Retinal pigment epithelial cell (primary cell): Measurements from ENCODE around the gene ARL6IP5.
A peak's percentile ranks its signal among the peaks of the same experiment; 100 is the strongest.

Experiments used
- DNase-seq: peaks from one replicate; pipeline ENCODE4 v3.0.0-alpha.2; 2010; ENCODE audit warnings: low read depth
- H3K4me3 ChIP-seq: 2 replicates; pipeline ENCODE4 v1.5.1; 2011; ENCODE audit warnings: mild to moderate bottlenecking, low read length, control low read depth, moderate library complexity
- TF ChIP-seq, protein P1 (sequence below): conservative IDR thresholded peaks from 2 replicates; pipeline ENCODE4 v1.5.1; 2011; ENCODE audit warnings: low read depth, low read length, control low read depth, inconsistent platforms

ARL6IP5 gene

DNA sequence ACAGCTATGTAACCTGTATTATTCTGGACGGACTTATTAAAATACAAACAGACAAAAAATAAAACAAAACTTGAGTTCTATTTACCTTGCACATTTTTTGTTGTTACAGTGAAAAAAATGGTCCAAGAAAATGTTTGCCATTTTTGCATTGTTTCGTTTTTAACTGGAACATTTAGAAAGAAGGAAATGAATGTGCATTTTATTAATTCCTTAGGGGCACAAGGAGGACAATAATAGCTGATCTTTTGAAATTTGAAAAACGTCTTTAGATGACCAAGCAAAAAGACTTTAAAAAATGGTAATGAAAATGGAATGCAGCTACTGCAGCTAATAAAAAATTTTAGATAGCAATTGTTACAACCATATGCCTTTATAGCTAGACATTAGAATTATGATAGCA, 20.6 kb downstream of the ARL6IP5 start:
- H3K4me3 ChIP-seq, result no peak overlapping the region
- TF ChIP-seq, protein P1, sequence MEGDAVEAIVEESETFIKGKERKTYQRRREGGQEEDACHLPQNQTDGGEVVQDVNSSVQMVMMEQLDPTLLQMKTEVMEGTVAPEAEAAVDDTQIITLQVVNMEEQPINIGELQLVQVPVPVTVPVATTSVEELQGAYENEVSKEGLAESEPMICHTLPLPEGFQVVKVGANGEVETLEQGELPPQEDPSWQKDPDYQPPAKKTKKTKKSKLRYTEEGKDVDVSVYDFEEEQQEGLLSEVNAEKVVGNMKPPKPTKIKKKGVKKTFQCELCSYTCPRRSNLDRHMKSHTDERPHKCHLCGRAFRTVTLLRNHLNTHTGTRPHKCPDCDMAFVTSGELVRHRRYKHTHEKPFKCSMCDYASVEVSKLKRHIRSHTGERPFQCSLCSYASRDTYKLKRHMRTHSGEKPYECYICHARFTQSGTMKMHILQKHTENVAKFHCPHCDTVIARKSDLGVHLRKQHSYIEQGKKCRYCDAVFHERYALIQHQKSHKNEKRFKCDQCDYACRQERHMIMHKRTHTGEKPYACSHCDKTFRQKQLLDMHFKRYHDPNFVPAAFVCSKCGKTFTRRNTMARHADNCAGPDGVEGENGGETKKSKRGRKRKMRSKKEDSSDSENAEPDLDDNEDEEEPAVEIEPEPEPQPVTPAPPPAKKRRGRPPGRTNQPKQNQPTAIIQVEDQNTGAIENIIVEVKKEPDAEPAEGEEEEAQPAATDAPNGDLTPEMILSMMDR, result no peak
- DNase-seq, result no peak

DNA sequence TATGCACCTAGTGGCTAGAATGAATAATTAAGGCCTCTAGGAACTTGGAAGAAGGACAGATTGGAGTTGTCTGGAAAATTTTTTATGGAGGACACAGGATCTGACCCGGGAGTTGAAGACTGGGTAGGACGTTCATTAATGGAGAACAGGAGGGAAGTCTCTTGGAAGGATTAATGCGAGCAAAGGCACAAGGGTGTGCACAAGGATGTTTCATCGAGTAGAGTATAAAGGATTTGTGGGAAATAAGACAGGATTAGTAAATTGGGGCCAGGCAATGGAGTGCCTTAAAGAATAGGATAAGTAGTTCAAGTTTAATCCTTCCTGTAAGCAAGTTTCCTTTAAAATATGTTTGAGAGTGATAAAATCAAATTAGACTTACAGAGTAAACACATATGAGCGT, 23.1 kb downstream of the ARL6IP5 start:
- peak; percentile 41 for DNase-seq
- H3K4me3 ChIP-seq, result no peak overlapping the region
- TF ChIP-seq, protein P1, result no peak

DNA sequence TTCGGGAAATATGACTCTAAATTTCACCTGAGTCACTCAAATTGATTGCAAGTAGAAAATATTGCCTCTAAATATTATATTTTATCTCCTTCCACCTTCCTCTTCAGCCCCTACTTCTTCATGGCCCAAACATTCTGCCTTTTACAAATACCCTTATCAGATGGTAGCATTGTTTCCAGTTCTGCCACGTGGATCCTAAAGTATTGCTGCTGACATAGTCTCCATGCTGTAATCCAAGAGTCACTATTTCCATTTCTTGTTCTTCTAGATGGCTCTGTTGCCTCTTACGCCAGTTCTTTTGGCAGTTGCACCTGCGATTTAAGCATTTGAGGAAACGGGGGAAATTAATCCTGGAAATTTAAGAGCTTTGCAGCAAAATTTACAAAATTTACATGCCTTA, 24.1 kb downstream of the ARL6IP5 start:
- TF ChIP-seq, protein P1, result no peak
- no peak overlapping the region for H3K4me3 ChIP-seq
- no peak for DNase-seq

DNA sequence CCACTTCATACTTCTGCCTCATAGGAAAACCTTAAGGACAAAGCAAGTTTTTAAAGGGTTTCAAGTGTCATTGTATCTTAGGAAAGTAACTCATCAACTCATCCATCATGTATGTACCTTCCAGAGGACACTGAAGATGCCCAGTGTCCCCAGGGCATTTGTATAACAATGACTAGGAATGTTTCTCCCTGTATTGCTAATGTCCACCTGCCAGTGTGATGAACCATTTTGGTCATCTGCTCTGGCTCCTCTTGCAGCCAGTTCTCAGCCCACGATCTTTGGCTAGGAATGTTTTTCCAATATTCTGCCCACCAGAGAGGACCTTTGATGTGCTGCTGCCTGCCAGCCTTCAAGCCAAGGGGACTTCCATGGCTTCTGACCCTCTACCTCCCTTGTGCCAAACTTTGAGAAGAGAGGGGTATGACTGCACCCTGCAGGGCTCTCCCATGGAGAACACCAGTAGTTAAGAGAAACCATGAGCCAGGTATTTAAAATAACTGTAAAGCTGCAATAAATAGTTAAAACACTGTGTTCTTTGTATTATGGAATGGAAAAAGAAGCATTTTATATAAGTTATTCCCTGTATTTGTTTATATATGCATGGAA, 26.3 kb downstream of the ARL6IP5 start:
- no peak overlapping the region for H3K4me3 ChIP-seq
- DNase-seq, result no peak
- TF ChIP-seq, protein P1, result no peak

DNA sequence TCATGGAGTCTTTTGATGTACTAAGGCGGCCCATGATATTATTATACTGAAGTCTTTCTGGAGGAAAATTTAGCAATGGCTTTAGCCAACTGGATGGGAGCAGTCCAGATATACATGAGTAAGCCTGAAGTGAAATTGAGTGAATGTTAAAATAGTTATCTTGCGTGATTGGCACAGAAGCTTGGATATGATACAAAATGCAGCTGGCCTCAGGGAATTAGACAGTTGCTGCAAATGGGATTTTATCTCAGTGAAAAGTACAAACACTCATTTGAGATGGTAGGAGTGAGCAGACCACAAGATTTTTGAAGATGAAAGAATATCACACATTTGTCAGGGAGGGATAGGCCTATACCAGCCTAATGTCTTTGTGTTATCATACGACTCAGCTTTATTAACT, 28.8 kb downstream of the ARL6IP5 start:
- no peak overlapping the region for H3K4me3 ChIP-seq
- no peak for DNase-seq
- TF ChIP-seq, protein P1, result no peak

DNA sequence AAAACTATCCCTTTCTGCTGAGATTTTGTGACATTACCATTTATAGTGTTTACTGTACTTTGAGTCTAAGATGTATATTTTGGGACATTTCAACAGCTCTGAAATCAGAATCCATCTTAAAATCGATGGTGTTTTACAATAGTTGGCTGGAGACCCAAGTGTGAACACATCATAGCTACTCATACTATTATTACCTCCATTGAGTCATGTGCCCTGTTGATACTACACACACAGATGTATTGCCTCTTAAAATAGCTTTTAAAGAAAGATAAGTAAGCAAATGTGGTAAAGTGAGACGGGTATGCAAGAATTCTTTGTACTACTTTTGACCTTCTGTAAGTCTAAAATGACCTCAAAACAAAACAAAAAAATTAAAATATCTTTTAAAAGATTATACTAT, 31.0 kb downstream of the ARL6IP5 start:
- TF ChIP-seq, protein P1, result no peak
- no peak for DNase-seq
- no peak overlapping the region for H3K4me3 ChIP-seq

DNA sequence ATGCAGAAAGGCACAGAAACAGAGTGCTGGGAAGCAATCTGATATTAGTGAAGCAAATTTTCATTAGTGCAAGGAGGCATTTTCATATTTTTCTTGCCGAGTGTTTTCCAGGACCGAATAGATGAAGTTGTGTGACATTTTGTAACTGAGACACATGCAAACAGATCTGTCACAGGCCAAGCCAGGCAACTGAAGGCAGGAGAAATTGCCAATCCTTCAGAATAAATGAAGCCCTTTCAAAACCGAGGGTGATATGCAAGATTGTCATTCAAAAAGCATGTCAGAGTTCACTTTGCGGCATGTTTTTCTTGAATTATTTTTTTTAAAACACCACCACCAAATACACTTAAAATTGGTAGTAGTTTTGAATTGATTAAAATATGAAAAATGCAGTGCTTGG, 31.4 kb downstream of the ARL6IP5 start:
- DNase-seq, result no peak

More for the DNA sequence above, 31.4 kb downstream of the ARL6IP5 start:
- TF ChIP-seq, protein P1, result no peak
- no peak overlapping the region for H3K4me3 ChIP-seq
